Mesothelial cell of epicardium (in vitro differentiated cells): Measurements from ENCODE around the gene C1orf122. TPM values are rescaled to one million over a fixed set of nuclear protein-coding genes. Genes with fewer than 3 reads are reported as not detected.

Experiments used
- DNase-seq, 2 experiments: peaks; one replicate each; pipeline ENCODE4 v3.0.0; 2021; ENCODE audit warnings: low spot score in 2 of 2; ENCODE audit not compliant: unreplicated experiment in 2 of 2
- H3K27ac Mint-ChIP-seq: 2 replicates; pipeline ENCODE4 v1.8.0; 2021; ENCODE audit warnings: mixed read lengths
- H3K27me3 Mint-ChIP-seq: 2 replicates; pipeline ENCODE4 v1.8.0; 2021; ENCODE audit warnings: low read depth, mixed read lengths
- H3K36me3 Mint-ChIP-seq: 2 replicates; pipeline ENCODE4 v1.8.0; 2021; ENCODE audit warnings: mixed read lengths
- H3K4me1 Mint-ChIP-seq: 2 replicates; pipeline ENCODE4 v1.8.0; 2021; ENCODE audit warnings: mixed read lengths
- H3K4me3 Mint-ChIP-seq: 2 replicates; pipeline ENCODE4 v1.8.0; 2021; ENCODE audit warnings: mild to moderate bottlenecking, moderate library complexity, mixed read lengths
- H3K9me3 Mint-ChIP-seq: 2 replicates; pipeline ENCODE4 v1.8.0; 2021; ENCODE audit warnings: mixed read lengths
- total RNA-seq: library from RNA; stranded (reverse); gene quantifications from 3 replicates; pipeline ENCODE4 v1.2.1, GENCODE V29; 2021
- TF ChIP-seq, protein P1 (sequence below): fragments of 200-600 bp; sonication (generic); IDR thresholded peaks from one replicate; pipeline ENCODE4 v1.5.0; 2021; ENCODE audit warnings: antibody characterized with exemption; ENCODE audit not compliant: unreplicated experiment

The C1orf122 gene
- total RNA-seq, 1 donor from 2014 or later: 36.8 TPM

- peaks cover 19% of the 10 kb centered on the region for H3K36me3 Mint-ChIP-seq
- no peaks in the 10 kb centered on the region for H3K4me1 Mint-ChIP-seq
- TF ChIP-seq, protein P1, sequence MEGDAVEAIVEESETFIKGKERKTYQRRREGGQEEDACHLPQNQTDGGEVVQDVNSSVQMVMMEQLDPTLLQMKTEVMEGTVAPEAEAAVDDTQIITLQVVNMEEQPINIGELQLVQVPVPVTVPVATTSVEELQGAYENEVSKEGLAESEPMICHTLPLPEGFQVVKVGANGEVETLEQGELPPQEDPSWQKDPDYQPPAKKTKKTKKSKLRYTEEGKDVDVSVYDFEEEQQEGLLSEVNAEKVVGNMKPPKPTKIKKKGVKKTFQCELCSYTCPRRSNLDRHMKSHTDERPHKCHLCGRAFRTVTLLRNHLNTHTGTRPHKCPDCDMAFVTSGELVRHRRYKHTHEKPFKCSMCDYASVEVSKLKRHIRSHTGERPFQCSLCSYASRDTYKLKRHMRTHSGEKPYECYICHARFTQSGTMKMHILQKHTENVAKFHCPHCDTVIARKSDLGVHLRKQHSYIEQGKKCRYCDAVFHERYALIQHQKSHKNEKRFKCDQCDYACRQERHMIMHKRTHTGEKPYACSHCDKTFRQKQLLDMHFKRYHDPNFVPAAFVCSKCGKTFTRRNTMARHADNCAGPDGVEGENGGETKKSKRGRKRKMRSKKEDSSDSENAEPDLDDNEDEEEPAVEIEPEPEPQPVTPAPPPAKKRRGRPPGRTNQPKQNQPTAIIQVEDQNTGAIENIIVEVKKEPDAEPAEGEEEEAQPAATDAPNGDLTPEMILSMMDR: no peak
- H3K27ac Mint-ChIP-seq: no peak overlapping the region
- H3K9me3 Mint-ChIP-seq: no peaks in the 10 kb centered on the region
- H3K27me3 Mint-ChIP-seq: no peaks in the 10 kb centered on the region
- DNase-seq: no peak
- no peak overlapping the region for H3K4me3 Mint-ChIP-seq
Observed at GRCh38 chr1:37821481-37821880, 13.9 kb downstream of the C1orf122 start.

GRCh38 chr1:37822906-37823815 lies 15.6 kb downstream of the C1orf122 start:
- H3K4me3 Mint-ChIP-seq: no peak overlapping the region
- H3K9me3 Mint-ChIP-seq: no peaks in the 10 kb centered on the region
- DNase-seq: no peak
- TF ChIP-seq, protein P1: no peak
- no peaks in the 10 kb centered on the region for H3K27me3 Mint-ChIP-seq
- H3K4me1 Mint-ChIP-seq: no peaks in the 10 kb centered on the region
- peaks cover 26% of the 10 kb centered on the region for H3K36me3 Mint-ChIP-seq
- H3K27ac Mint-ChIP-seq: no peak overlapping the region

- no peak for DNase-seq
- Mint-ChIP-seq H3K9me3 (no peaks in the 10 kb centered on the region), H3K27ac (no peak overlapping the region), H3K36me3 (peaks cover 26% of the 10 kb centered on the region), H3K4me1 (no peaks in the 10 kb centered on the region), H3K4me3 (no peak overlapping the region), H3K27me3 (no peaks in the 10 kb centered on the region)
- TF ChIP-seq, protein P1: no peak
Observed at GRCh38 chr1:37824001-37824400, 16.4 kb downstream of the C1orf122 start.

GRCh38 chr1:37825506-37825905 lies 17.9 kb downstream of the C1orf122 start:
- Mint-ChIP-seq H3K27ac (no peak overlapping the region), H3K4me1 (no peaks in the 10 kb centered on the region), H3K27me3 (no peaks in the 10 kb centered on the region), H3K9me3 (no peaks in the 10 kb centered on the region), H3K36me3 (peaks cover 24% of the 10 kb centered on the region), H3K4me3 (no peak overlapping the region)
- no peak for DNase-seq
- TF ChIP-seq, protein P1: no peak

- Mint-ChIP-seq H3K36me3 (peaks cover 25% of the 10 kb centered on the region), H3K9me3 (no peaks in the 10 kb centered on the region), H3K27ac (no peak overlapping the region), H3K4me1 (no peaks in the 10 kb centered on the region), H3K27me3 (no peaks in the 10 kb centered on the region), H3K4me3 (no peak overlapping the region)
- TF ChIP-seq, protein P1: no peak
- no peak for DNase-seq
Observed at GRCh38 chr1:37828410-37829074, 21.0 kb downstream of the C1orf122 start.
